GM04504 (cell line): ENCODE measurements around the gene MKLN1.
"Not testable (repeated sequence)": the region's sequence is repeated elsewhere in the genome, so short reads cannot be mapped to it uniquely, and the experiment has no call there.

Experiments used
- DNase-seq: peaks from one replicate; pipeline ENCODE4 v3.0.0-alpha.2; 2012; ENCODE audit warnings: low read depth

The MKLN1 gene

GRCh38 chr7:131462715-131463114 is 135.0 kb downstream of the MKLN1 start:
- DNase-seq = not testable (repeated sequence)

DNA sequence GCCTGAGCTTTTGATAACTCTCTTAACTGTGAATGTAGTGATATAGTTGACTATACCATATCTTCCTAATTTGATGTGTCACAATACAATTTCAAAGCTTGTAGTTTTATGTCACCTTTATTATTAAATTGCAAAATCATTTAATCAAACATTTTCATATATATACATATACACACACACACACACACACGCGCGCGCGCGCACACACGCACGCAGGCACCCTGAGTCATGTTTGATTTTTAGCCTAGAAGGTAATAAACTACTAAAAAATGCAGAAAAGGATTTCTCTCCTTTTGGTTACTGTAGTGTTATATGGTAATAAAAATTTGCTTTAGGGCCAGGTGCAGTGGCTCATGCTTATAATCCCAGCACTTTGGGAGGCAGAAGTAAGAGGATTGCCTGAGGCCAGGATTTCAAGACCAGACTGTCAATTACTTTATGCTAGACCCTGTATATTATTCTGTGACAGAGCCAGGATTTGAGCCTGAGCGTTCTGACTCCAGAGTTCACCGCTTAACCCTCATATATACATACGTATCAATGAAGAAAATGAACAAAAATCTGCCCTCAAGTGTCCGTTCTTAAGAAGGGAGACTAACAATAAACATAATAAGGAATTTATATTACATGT is 139.2 kb downstream of the MKLN1 start:
- DNase-seq = no peak

GRCh38 chr7:131467788-131468187 is 140.1 kb downstream of the MKLN1 start:
- DNase-seq = no peak

DNA sequence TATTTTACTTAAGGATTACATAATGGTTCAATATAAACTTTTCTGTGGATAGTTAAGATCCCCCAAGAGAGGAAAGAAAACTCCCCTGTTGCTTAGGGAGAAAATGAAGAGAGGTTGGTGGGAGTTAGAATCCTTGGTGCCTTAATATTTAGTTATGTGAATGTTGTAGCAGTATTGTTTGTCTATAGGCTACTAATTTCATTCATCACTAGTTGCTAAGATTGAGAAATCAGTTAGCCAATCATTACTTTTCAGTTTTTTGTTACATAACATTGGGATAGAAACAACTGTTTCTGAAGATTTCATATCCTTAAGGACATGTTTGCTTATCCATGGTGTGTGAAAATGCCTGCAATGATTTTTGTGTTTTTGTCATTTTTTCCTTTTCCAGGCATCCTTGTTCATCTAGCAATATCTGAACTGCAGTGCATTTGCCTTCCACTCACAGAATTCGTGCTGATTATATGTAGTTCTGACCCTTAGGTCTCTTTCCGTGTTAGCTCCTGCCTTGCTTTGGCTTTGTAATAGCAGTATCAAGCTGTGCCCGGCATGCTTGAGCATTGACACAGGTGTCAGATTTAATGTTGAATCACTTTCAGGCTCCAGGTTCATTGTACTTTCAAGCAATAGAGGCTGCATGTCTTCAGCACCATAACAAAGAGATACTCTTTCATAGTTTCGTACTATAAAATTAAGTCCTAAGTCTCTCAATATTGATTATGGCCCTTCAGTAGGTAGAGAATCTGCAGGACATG is 143.8 kb downstream of the MKLN1 start:
- no peak for DNase-seq

GRCh38 chr7:131476740-131477139 is 149.1 kb downstream of the MKLN1 start:
- no peak for DNase-seq

DNA sequence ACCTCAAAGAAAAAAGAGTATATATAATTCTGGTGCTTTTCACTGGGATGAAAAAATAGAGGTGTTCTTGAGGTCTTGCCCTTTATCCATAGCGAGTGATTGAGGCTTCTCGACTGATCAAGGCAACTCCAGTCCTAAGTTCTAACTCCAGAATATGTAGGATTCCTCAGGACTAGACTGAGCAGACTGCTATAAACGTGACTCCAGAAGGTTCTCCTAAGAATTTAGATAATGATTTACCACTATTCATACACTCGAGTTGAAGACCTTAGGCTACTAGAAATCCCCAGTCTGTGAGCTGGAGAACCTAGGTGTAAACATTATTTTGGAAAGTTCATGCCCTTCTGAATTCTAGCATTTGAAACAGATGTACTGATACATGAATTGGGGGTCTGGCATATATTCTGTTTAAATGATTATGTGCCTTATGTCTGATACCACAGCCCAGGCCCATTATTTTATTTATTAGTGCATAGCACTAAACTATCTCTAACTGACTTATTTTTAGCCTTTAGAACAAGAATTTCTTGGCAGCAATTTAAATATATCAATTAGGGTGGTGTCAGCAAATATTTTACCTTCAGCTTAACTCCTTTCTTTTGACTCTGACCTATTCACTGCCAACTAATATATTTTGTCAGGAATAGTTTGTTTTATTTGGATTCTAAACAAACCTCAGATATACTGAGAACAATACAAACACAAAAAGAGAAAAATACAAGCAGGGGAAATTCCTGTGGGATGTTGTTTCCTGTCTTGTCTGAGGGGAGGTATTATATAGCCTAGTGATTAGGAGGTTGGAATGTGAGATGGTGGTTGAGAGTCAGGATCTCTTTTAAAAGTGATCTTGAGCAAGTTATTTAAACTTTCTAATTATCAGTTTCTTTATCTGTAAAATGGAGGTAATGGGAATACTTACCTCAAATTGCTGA is 153.0 kb downstream of the MKLN1 start:
- DNase-seq = no peak

DNA sequence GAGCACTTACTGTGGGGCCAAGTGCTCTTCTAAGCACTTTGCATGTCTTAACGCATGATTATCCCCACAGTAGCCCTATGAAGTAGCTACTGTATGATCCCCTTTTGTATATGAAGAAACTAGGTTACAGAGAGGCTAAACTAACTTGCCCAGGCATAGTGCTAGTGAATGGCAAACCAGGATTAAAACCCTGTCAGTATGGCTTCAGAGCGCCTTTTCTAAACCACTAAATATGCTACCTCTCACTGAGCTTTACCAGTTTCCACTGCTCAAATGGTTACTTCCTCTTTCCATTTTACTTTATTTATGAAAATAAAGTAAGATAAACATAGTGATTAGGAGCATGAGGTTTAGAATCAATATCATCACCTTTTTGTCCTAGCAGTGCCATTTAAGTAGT is 155.1 kb downstream of the MKLN1 start:
- DNase-seq = no peak

DNA sequence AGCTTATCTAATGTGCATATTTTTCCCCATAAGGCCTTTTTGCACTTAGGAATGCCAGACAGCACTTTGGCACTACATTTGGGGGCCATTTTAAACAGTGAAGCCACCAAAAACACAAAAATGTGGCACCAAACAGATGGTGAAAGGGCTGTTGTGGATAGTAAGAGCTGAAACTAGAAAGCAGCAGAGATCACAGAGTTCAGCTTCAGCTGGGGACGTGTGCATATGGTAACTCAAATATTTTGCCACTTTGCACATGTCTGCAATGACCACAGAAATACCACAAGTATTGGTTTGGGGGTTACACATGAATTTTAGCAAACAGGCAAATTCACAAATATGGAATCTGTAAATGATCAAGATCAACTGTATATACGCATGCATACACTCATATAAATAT is 155.9 kb downstream of the MKLN1 start:
- no peak for DNase-seq

- DNase-seq = no peak
Observed at GRCh38 chr7:131486346-131486745, 158.7 kb downstream of the MKLN1 start.

GRCh38 chr7:131487217-131487616 is 159.5 kb downstream of the MKLN1 start:
- DNase-seq = no peak

- DNase-seq = no peak
Observed at GRCh38 chr7:131488361-131488760, 160.7 kb downstream of the MKLN1 start.

DNA sequence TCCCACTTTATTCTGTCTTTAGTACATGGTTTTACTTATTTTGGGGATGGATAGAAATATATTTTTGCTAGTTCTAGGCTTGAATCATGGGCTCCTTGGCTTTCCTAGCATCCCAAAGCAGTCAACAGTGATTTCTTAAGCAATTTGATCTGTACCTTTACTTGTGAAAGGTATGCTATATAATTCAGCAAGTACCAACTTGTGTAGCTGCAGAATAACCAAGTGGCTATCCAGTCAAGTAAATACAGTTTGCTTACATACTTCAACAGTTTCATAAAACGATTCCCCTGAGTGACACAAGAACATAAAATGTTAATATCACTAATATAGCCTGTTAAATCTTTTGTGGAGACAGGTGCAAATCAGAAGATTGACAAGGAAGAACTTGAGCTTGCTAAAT is 161.5 kb downstream of the MKLN1 start:
- no peak for DNase-seq

- no peak for DNase-seq
Observed at GRCh38 chr7:131489881-131490280, 162.2 kb downstream of the MKLN1 start.

GRCh38 chr7:131493081-131493480 is 165.4 kb downstream of the MKLN1 start:
- no peak for DNase-seq

DNA sequence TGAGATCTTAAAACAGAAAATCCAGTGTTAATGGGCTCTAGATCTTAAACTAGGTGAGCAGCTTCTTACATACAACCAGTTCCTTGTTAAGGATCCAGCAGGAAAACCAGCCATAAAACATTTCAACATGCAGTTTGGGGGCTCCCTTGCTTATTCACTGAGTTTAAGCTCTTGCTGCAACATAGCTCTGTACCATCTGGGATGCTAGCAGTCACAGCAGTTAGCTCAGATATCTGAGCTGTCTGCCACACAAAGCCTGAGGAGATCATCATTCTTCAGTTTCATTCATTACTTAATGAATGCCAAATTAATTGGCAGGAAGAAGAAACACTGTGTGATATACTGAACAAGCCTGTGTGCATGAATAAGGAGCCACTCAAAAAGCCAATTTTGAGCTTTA is 165.9 kb downstream of the MKLN1 start:
- no peak for DNase-seq

- no peak for DNase-seq
Observed at GRCh38 chr7:131494182-131494581, 166.5 kb downstream of the MKLN1 start.

DNA sequence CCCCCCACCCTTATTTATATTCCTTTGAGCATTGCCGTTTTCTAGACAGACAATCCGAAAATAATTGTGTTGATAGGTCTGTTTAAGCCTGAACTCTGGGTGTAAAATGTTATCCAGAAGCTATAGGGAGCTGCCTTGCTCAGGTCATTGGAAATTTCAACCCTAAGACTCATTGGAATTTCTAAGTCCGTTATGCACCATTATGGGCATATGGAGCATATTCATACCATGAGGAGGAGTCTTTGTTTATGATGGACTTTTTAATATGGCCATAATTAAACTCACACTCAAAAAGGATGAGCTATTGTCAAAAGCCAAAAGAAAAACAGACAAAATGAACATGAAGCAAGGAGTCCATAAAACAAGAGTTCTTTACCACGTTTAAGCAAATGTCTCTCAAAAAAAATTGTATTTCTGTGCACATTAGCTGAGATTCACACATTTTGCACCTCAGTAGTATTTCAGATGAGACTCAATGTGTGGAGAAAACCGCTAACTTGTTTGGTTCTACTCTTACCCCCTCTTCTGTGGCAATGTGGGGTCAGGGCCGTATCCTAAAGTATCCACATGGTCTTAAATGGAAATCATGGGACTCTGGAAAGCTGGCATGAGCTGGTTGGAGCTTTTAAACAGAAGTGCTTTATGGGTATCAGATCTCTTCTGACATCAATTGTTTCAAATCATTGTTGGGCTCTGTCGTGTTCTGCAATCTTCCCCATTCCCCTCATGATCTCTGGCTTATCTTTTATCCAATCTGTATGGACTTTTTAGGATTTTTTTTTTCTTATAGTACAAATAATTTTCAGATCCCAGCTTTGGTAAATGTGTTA is 168.2 kb downstream of the MKLN1 start:
- DNase-seq = no peak

- no peak for DNase-seq
Observed at GRCh38 chr7:131497454-131497853, 169.8 kb downstream of the MKLN1 start.

- DNase-seq = peak; percentile 35
Observed at GRCh38 chr7:131498237-131498885, 170.7 kb downstream of the MKLN1 start.

DNA sequence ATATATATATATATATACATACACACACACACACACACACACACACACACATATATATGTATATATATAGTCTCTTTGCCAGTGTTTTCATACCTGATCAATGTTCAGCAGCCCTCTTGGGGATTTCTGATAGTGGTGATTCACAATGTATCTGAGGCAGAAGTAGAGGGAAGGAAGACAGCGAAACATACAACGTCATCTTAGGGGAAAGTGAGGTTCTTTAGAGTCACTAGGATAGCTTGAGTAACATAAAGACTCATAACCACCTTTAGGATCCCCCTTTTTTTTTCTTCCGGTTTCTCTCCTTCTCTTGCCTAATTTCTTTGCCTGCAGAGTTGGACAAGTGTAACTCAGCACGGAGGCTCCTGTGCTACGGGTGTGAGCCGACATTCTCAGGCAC is 172.1 kb downstream of the MKLN1 start:
- no peak for DNase-seq

- DNase-seq = no peak
Observed at GRCh38 chr7:131500357-131500756, 172.7 kb downstream of the MKLN1 start.
